Stimulated activated CD4-positive, alpha-beta T cell treated with anti-CD3 and anti-CD28 coated beads, Interleukin-12 subunit alpha, Interleukin-12 subunit beta, amount 100 ng/mL, for 4 hours (primary cell): ENCODE results near the gene MLXIPL.
"Not testable (repeated sequence)": the region's sequence is repeated elsewhere in the genome, so short reads cannot be mapped to it uniquely, and the experiment has no call there.

Experiments used
- DNase-seq: peaks from one replicate; pipeline ENCODE4 v3.0.0-alpha.2; 2020

MLXIPL gene

DNA sequence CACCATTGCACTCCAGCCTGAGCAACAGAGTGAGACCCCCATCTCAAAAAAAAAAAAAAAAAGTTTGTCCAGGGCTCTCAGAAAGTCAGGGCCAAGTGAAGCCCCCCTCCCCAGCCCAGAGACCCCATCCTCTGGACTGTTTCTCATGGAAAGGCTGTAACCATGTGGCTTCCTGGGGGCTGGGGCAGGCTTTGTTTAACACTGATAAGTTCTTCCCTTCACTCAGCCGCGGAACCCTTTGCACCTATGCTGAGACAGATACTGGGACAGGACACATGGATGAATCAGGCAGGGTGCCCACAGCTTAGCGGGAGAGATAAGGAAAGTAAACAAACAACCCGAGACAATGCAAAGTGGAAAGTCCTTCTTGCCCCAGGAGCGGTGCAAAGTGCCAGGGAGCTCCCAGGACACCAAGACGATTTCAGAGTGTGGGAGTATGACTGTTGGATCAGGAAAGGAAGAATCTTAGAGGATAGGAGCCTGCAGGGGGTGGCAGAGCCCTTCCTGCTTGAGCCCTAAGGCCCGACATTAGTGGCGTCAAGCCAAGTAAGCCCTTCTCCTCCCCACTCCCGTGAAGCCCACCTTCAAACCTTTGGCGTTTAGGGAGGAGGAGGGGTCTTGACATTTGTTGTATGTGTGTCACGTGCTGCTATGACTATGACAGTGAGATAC is 11.6 kb downstream of the MLXIPL start:
- no peak for DNase-seq

DNA sequence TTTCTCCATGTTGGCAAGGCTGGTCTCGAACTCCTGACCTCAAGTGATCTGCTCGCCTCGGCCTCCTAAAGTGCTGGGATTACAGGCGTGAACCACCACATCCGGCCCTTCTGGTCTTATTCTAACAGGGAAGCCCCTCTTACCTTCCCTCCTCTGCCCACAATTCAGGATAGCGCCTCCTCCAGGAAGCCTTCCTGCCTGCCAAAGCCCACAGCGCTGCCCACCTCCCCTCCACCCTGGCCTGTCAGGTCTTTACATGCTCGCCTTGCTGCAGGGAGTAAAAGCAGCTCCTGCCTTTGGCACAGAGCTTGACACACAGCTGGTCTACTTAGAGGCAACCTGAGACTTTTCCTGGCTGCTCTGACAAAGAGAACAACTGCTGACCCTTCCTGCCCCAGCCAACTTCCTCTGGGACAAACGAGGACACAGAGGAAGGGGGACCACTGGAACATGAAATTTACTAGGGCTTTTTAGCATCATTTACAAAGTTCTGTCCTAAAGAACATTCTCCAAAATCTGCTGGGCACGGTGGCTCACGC is 13.2 kb downstream of the MLXIPL start:
- DNase-seq = no peak

DNA sequence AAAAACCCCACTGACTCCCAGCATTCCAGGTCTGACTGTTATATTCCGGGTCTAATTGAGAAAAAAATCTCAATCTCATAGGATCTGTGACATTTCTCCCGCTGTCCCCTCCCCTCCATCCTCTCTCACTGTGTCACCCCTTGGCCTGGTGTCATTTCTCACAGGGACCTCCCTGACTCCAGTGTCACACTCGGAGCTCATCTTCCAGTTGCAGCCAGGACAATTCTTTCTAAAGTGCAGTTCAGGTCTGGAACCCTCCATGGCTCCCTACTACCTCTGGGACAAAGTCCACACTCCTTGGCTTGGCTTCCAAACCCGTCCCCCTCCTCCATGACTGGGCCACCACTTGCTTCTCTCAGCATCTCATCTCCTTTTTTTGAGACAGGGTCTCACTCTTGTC is 14.2 kb downstream of the MLXIPL start:
- no peak for DNase-seq

DNA sequence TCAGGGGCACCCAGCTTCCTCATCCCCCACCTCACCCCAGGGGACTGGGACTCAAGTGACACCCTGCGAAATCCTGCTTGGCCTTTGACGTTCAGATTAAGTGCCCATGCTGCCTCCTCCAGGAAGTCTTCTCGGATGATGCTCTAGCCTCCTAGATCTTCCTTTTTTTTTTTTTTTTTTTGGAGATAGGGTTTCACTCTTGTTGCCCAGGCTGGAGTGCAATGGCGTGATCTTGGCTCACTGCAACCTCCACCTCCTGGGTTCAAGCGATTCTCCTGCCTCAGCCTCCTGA is 16.7 kb downstream of the MLXIPL start:
- DNase-seq = not testable (repeated sequence)

DNA sequence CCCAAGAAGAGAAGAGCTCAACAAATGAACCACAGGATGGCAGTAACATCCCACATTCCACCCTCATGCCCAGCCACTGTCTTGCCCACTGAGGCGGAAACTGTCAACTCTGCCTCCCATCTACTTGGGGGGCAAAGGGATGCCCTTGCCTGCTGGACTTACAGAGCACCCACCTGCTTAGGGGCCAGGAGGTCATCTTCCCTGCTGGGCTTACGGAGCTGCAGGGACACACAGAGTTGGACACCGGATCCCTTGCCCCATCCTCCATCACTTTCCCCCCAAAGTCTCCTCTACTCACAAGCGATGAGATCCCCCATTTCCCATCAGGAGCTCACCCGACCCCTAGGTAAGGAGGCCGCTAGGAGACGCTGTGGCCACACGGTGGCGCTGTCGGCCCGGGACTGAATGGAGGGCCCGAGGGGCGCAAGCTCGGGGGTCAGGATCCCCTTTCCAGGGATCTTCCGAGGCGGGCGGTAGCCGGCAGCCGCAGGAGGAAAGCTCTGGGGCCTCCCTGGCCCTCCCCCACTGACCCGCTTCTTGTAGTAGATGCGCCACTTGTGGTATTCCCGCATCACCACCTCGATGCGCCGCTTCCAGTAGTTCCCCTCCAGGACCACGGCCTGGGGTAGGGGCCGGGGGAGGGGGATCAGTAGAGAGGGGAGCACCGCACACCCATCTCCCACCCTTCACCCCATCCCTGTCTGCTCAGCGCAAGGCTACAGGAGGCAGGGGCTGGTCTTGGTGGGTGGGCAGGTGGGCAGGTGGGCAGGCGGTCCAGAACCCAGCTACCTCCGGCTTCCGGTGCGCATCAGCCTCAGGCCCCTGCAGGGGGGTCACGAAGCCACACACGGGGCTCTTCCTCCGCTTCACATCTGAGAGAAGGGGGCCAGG is 17.3 kb downstream of the MLXIPL start:
- DNase-seq = peak; percentile 71

DNA sequence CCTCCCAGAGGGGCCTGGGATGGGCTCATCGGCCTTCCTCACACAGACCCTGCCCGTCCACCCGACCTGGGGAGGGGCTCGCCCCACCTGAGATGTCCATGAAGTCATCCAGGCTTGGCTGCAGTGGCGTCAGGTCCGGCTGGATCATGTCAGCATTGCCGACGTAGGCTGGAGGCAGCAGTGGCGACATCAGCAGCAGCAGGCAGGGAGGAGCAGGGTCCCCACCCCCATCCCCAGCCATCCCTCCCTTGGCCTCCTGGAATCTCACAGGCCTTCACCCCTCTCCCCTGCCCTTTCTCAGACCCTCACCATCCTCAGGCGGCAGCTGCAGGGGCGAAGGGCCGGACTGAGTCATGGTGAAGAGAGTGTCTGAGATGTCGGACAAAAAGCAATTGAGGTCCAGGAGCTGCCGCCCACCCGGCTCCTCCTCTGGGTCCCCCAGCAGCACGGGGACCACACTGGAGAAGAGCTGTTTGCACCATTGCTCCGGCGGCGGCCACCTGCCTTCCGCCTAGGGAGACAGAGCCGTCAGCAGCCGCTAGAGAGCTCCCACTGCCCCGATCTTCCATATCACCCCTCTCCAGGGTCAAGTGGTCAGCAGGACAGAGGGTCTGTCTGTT is 18.6 kb downstream of the MLXIPL start:
- no peak for DNase-seq

DNA sequence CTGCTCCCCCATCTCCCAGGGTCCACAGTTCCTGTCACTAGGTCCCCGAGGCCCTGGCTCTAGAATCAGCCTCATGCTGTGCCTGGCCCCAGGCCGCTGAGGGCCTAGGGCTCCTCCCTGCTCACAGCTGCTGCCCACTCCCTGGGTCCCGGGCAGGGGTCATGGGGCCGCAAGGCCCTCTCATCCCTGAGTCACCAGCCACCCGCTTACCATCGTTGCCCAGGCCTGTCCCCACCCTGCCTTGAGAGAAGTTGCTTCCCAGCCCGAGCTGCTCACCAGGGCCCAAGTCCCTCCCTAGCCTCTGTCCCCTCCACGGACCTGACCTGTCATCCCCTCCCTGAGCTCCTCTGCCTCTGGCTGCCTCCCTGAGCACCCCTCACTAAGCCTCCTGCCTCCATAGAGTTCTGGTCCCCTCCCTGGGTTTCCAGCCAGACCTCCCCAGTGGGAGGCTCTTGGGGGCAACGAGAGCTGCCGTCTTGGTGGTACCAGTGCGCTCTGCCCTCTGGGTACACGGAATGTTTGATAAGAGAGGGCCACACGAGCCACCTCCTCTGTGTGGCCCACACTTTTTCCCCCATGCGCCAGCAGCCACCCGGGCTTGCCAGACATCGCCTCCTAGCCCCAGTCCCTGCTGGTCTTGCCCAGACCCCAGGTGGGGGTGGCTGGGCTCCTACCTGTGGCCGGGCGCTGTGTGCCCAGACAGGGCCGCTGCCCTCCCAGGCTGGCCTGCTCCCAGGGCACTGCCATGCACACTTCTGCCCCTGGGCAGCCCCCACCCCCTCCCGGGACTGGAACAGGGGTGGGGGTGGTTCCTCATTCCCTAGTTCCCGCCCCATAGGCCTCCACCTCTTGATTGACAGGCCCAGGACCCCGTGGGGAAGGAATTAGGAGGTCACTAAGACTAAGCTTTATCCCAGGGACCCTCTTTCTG is 21.3 kb downstream of the MLXIPL start:
- DNase-seq = no peak

DNA sequence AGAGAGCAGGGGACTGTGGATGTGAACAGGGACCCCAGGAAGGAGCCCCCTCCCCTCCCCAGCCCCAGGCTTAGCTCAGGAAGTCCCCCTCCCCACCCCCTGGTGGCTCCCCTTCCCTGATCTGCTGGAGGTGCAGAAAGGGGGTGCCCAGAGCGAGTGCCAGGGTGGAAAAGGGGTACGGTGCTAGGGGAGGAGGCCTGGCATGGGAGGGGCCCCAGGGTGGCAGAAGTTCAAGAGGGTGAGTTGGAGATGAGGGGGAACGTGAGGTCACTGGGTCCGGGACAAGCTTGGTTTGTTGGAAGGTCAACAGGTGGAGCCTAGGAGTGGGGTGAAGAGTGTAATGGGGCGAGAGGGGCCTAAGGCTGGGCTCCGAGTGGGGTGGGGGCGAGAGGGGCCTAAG is 24.4 kb downstream of the MLXIPL start:
- DNase-seq = no peak

DNA sequence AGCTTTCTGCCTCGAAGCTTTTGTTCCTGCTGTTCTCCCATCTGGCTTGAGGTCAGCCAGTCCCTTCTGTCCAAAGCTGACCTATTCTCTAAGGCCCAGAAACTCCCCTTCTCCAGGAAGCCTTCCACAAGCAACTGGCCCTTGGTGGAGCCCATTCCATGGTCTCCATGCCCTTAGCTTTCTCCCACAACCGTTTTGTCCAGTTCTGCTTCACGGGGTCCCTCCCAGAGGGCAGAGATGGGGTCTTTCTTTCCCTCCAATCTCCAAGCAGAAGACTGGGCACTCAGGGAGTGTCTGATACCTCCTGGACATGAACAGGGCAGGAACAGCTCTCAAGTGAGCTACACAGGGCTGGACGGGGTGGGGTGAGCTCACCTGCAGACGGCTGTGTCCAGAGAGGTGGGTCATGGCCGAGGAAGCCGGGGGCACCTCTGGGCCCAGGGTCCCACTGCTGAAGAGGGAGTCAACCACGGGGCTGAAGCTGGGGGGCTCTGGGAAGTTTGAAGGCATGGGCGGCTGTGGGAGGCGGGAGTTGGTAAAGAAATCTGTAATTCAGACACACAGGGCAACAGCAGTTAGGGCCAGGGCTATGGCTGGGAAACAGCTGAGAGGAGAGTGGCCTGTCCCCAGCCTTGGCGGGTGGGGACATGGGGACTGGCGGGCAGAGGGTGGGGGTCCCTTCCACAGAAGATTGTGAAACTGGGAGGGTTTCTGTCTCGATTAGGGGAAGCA is 25.0 kb downstream of the MLXIPL start:
- no peak for DNase-seq

DNA sequence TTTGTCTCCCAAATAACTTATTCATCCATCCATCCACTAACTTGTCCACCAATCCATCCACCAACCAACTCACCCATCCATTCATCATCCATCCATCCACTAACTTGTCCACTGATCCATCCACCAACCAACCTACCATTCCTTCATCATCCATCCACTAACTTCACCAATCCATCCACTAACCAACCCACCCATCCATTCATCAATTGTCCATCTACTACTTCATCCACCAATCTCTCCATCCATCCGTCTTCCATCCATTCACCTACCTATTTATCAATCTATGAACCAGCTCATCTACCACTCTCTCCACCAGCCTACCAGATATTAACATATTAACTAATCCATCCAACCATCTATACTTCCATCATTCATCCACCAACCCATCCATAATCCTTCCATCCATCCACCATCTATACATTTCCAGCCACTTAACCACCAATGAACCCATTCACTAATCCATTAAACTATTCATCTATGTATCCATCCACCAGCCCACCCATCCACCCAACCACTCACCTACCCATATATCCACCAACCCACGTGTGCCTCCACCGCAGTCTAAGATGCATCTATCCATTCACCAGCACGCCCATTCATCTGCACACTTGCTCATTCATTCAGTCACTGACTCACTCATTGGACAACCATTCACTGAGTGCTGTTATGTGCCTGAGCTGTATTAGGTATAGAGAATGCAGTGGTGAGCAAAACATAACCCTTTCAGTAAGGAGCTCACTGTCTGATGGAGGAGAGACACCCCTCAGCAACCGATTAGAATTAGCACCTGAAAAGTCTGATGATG is 26.1 kb downstream of the MLXIPL start:
- no peak for DNase-seq

DNA sequence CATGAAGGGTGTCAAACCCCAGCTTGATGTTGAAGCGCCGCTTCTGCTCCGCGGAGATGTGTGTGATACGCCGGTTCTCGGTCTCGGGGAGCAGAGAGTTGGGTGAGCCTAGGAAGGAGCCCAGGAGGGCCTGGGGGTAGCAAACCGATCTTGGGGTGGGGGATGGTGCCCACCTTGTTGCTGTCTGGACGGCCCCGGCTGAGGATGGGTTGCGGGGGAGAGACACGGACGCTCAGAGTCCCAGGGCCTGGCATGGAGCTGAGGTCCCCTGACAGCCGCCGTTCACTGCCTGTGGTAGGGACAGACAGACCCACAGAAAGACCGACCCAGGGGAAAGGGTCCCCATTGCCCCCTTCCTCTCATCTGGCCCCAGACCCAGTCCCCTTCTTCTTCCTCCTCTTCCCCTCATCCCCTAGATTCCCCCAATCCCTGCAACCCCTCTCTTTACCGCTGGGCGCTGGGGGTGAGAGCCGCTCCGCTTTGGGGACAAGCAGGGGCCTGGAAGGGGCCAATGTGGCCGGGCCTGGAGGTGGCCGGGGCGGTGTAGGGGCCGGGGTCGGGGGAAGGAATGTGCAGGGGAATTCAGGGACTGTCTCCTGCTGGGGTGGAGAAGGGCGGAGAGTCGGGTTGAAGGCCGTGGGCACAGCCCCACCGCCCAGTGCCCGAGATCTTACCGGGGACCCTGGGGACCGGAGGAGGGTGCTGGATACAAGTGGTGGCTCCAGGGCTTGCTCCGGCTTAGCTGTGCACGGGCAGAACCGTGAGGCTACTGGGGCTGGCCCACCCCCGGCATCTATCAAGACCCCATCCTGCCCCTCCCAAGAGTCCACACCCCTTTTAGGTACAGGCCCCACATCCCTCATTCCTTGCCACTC is 27.9 kb downstream of the MLXIPL start:
- no peak for DNase-seq

DNA sequence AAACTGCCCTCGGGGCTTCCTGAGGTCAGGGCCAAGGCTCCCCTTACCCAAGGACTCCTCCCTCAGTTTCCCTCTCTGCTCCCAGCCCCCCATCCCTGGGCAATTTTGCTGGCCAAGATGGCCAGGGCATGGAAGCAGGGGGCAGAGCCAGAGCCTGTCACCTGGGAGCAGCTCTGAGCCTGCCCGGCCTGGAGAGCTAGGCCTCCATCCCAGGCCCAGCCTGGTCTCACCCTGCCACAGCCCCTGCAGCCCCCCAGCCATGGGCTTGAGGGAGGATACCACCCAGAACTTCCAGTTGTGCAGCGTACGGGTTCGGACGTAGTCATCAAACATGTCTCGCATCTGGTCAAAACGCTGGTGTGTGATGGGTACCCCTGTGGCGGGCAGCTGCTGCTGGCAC is 29.0 kb downstream of the MLXIPL start:
- no peak for DNase-seq

DNA sequence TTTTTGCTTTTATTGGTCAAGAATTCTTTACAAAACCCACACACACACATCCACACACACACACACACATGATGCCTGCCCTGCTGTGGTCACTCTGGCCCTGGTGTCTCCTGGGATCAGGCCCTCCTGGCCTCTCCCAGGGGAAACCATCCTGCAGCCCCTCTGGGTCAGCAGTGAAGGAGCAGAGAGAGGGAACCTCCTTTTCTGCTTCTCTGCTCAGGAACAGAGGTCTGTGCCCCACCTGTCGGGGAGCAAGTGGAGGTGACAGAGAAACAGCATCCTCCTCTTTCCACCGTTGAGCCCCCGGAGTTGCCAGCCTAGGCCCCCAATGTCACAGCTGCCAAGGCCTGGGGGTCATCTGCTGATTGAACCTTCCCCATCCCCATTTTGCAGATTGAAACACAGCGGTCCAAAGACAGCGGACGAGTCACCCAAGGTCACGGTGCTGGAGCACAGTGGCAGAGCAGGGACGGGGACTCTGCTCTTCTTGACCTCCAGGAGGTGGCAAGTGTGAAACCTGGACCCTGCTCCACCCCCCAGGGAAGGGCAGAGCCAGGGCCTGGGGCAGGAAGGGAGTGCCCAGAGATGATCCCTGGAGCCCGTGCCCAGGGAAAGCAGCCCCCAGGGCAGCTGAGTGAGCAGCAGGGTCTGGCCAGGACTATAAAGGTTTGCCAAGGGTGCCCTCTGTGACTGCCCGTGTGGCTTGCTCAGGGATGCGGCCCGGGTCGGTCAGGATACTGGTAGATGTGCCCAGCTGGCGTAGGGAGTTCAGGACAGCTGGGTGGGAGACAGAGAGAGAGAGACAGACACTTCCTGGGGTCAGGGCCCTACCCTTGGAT is 30.9 kb downstream of the MLXIPL start:
- DNase-seq = no peak

DNA sequence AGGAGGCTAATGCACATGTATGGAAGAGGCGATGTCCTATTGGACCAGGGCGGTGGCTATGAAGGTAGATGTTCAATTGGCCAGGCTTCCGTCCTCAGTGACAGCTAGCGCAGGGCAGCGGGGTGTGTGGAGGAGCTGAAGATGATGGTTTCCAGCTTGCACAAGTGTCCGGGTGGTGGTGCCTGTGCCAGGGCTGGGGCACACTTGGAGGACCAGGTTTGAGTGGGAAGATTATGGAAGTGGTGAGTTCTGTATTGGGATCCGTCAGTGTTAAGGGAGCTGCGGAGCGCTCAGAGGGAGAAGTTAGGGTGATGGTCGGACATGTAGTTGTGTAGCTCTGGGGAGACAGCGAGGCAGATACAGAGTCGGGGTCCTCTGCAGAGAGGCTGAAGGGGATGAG is 37.4 kb downstream of the MLXIPL start:
- DNase-seq = no peak

DNA sequence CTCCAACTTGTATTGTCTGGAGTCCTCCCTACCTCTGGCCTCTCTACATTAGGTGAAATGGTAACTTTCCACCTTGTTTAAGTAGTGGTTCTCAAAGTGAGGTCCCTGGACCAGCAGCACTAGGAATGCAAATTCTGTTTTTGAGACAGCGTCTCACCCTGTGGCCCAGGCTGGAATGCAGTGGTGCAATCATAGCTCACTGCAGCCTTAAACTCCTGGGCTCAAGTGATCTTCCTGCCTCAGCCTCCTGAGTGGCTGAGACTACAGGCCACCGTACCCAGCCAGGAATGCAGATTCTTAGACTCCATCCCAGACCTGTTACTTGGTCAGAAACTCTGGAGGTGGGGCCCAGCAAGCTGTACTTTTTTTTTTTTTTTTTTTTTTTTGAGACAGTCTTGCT is 39.1 kb downstream of the MLXIPL start:
- no peak for DNase-seq

DNA sequence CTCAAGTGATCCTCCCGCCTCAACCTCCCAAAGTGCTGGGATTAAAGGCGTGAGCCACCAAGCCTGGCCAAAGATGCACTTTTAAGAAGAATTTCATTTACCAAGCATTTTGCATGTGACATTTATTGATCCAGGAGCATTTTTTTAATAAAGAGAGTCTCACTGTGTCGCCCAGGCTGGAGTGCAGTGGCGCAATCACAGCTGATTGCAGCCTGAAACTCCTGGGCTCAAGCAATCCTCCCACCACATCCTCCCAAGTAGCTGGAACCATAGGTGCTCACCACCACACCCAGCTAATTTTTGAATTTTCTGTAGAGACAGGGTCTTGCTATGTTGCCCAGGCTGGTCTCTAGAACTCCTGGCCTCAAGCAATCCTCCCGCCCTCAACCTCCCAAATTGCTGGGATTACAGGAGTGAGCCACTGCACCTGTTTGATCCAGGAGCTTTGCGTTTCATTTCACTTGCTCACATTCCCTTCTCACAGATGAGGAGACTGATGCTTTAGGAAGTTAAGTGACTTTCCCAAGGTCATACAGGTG is 41.6 kb downstream of the MLXIPL start:
- DNase-seq = no peak

DNA sequence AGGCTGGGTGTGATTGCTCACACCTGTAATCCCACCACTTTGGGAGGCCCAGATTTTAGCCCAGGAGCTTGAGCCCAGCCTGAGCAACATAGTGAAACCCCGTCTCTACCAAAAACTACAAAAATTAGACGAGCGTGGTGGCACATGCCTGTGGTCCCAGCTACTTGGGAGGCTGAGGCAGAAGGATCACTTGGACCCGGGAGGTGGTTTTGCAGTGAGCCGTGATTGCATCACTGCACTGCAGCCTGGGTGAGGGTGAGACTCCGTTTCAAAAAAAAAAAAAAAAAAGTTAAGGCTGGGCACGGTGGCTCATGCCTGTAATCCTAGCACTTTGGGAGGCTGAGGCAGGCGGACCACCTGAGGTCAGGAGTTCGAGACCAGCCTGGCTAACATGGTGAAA is 43.3 kb downstream of the MLXIPL start:
- not testable (repeated sequence) for DNase-seq

DNA sequence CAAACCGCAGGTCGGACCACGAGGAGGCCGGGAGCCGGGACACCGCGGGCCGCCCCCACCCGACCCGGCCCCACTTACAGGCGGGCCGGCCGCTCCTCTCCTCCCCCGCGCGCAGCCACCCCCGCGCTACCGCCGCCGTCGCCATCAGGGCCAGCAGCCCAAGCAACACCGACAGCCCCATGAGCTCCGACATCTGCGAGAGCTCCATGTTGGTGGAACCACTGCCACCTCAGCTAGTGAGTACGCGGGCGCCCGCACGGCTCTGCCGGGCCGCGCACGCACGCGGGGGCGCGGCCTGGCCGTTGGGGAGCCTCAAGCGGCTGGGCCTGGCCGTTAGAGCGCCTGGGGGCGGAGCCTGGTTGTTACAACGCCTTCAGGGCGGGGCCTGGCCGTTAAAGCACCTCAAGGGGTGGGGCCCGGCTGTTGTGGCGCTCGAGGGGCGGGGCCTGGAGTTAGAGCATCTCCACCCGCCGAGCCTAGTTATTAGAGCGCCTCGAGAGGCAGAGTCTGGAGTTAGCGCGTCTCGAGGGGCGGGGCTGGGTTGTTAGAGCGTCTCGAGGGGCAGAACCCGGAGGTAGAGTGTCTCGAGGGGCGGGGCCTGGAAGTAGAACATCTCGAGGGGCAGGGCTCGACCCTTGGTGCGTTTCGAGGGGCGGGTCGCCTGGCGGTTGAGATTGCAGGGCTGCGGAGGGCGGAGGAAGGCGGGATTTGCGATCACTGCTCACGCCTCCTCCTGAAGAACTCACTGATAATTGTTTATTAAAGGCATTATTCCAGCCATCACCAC is 45.8 kb downstream of the MLXIPL start, which contains the start of gene TBL2:
Gene TBL2 (minus strand): TSS at position 238 of the 787 bp plus-strand sequence. CDS start 30 bp downstream, at position 208.
- peak; percentile 99 for DNase-seq
